Inflammatory macrophage (primary cell): ENCODE data around the gene CD27.
A peak's percentile ranks its signal among the peaks of the same experiment; 100 is the strongest.
"Not testable (repeated sequence)": the region's sequence is repeated elsewhere in the genome, so short reads cannot be mapped to it uniquely, and the experiment has no call there.

Source experiments
- DNase-seq, 2 donors: peaks; one replicate each; pipeline ENCODE4 v3.0.0-alpha.2; 2020 to 2022

CD27 gene

GRCh38 chr12:6488240-6488639 lies 43.5 kb downstream of the CD27 start:
- no peak for DNase-seq

DNA sequence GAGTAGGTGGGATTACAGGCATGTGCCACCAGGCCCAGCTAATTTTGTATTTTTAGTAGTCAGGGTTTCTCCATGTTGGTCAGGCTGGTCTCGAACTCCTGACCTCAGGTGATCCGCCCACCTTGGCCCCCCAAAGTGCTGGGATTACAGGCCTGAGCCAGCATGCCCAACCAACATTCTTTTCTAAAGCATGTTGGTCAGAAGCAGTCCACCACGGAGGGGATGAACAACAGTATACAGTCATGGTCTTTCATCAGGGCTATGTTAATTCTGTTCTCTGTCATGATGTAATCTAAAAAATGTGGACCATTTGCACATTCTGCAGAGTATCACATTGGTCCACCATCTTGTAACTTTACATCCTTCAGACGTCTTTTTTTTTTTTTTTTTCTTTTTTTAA lies 44.7 kb downstream of the CD27 start:
- no peak for DNase-seq

GRCh38 chr12:6490673-6491072 lies 45.9 kb downstream of the CD27 start:
- not testable (repeated sequence) for DNase-seq

DNA sequence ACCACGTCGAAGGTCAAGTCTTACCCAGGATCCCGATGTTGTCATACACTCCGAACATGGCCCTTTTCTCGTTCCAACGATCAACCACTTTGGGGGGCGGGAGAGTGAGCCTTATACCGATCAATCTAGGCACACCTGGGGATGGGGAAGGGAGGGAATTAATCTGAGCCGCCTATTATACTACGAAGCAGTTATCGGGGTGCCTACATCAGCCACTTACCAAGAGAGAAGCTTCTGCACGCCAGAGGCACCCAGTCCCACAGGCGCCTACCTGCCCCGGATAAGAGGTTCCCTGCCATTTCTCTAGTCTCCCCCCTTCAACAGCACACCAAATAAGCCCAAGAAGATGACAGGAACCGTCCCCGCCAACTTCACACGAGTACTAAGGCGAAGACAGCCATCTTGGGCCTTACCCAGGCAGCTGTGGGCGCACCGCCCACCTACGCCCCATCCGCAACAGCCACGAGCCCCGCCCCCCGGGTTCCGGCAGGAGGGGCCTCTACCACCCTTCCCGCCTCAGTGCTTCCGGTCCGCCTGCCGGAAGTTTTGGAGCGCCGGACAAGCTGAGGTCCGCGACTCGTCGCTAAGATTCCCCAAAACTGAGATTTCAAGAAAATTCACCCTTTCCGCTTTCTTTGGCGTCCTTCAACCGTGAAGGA lies 48.2 kb downstream of the CD27 start, which contains the start of gene MRPL51:
Gene MRPL51, minus strand, starts transcription at position 425 of the 659 bp plus-strand sequence. Its CDS starts 126 bp downstream, at position 299.
- peak; percentile 95 to 97 for DNase-seq

DNA sequence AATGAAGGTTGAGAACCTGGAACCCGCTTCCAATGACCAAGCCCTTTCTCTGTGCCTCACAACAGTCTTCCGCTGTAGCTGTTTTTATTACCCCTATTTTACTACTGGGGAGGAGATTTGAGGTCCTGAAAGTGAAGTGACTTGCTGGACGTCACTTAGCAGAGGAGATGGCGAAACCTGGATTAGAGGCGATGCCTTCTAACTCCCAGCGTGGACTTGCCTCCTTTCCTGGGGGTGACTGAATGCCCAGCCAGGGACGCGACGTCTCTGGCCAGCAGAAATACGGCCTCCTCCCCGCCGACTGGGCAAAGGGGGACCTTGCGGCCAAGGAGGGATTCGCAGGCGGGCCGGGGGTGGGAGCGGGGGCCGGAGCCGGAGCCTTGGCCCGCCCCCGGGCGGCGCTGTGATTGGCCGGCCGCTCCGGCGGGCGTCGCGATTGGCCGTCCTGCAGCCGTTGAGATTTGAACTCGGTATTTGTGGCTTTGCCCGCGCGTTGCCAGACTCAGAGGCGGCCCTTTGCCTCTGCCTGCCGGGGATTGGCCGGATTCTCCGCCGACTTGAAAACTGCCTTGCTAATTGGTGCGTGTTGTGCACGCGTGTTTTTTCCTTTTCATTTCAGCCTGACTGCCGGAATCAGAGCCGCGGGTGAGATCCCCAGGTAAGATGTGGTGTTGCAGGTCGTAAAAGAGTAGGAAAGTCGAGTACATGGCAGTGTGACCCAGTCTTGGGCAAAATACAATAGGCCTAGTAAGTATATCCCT lies 48.9 kb downstream of the CD27 start, which contains the start of gene NCAPD2:
Gene NCAPD2, plus strand, starts transcription at position 606 of the 761 bp plus-strand sequence. CDS start 997 bp downstream, outside the sequence.
- DNase-seq: peak; percentile 97

DNA sequence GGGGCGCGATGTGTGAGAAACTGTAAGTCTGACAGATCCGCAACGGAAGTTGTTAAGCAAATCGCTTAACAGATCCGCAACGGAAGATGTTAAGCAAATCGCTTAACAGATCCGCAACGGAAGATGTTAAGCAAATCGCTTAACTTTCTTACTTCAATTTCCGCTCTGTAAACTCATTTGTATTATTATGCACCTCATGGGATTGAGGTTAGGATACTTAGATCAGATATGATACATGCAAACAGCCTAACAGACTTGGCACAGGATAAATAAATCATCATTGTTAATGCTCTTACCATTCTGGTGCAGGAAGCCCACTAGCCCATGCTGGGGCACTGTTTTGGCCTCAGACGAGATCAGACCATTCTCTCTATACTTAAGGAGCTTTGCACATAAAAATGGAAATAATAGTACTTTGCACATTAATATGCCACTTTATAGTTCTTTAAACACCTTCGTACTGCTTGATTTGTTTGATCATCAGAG lies 49.5 kb downstream of the CD27 start:
- no peak for DNase-seq

DNA sequence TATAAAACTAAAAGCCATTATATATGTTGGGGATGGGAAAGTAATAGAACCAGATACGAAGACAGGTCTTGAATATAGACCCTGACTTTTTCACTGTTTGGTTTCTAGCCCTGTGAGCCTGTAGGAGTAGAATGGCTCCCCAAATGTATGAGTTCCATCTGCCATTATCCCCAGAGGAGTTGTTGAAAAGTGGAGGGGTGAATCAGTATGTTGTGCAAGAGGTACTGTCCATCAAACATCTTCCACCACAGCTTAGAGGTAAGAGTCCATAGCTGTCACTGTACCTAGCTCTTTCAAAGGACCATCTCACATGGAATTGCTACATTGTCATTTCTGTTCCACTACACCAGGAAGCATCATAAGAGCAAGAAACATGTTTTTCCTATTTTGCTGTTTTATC lies 50.2 kb downstream of the CD27 start:
- no peak for DNase-seq

DNA sequence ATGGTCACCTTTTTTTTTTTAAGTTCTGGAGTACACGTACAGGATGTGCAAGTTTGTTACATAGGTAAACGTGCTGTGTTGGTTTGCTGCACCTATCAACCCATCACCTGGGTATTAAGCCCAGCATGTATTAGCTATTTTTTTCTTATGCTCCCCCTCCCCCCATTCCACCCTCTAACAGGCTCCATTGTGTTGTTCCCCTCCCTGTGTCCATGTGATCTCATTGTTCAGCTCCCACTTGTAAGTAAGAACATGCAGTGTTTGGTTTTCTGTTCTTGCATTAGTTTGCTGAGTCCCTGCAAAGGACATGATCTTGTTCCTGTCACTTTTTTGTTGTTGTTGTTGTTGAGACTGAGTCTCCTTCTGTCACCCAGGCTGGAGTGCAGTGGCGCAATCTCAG lies 52.5 kb downstream of the CD27 start:
- DNase-seq: not testable (repeated sequence)

DNA sequence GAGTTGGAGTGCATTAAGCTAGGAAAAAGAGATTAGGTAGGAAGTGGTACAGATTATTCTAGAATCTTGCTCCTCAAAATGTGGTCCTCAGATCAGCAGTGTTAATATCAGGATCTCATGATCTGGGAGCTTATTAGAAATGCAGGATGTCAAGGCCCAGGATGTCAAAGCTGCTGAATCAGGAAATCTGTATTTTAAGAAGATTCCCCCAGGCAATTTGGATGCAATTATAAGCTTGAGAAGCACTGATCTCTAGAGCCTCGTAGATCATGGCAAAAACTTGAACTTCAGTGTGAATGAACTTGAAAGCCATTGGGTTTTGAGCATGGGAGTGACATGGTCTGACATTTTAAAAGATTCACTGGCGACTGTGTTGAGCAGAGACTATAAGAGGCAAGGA lies 55.7 kb downstream of the CD27 start:
- DNase-seq: no peak
